SK-N-SH (cell line): ENCODE data around the gene SESN1. TPM values are rescaled to one million over a fixed set of nuclear protein-coding genes. Genes with fewer than 3 reads are reported as not detected.

Experiments
- CTCF ChIA-PET: fragments of 300-600, 350-600 bp; formaldehyde crosslinking; extraction: SDS; loops from one replicate; lab custom pipeline; 2021; lab: Yijun Ruan, JAX
- POLR2A ChIA-PET: fragments of 350-600 bp; sonication (Branson Sonifier 250); formaldehyde crosslinking; extraction: SDS; loops from one replicate; lab custom pipeline; 2020; ENCODE audit warnings: antibody characterized with exemption, inconsistent platforms; lab: Yijun Ruan, JAX
- DNase-seq: peaks from one replicate; pipeline ENCODE4 v3.0.0; 2012
- H2AFZ ChIP-seq: fragments of 200-600 bp; sonication (generic); 2 replicates; pipeline ENCODE4 v1.8.1; 2016; ENCODE audit warnings: antibody characterized with exemption, mild to moderate bottlenecking, low read depth
- H3F3A ChIP-seq: fragments of 200-600 bp; sonication (generic); replicated peaks from 2 replicates; pipeline ENCODE3; 2016; ENCODE audit warnings: antibody characterized with exemption, mild to moderate bottlenecking; ENCODE audit not compliant: insufficient read depth
- H3K27ac ChIP-seq, 2 experiments: fragments of 200-500 bp in 1 of 2; fragments of 200-600 bp in 1 of 2; sonication (Bioruptor generic) in 1 of 2; sonication (generic), shearing (Covaris generic) in 1 of 2; 2 replicates each; pipeline versions ENCODE4 v1.5.1 to v1.6.1; 2014 to 2016; ENCODE audit warnings: low read depth in 2 of 2, inconsistent platforms in 1 of 2, low read length in 1 of 2, mild to moderate bottlenecking in 1 of 2, mixed read lengths in 1 of 2
- H3K27me3 ChIP-seq: fragments of 200-600 bp; sonication (generic), shearing (Covaris generic); 2 replicates; pipeline ENCODE4 v1.6.1; 2016; ENCODE audit warnings: mixed run types; ENCODE audit not compliant: insufficient read depth
- H3K36me3 ChIP-seq, 2 experiments: fragments of 200-500 bp in 1 of 2; fragments of 200-600 bp in 1 of 2; sonication (Bioruptor generic) in 1 of 2; sonication (generic) in 1 of 2; replicated peaks in 1 of 2; 2 replicates each; pipeline versions ENCODE3 to v1.5.1; 2014 to 2016; ENCODE audit warnings: low read length in 1 of 2, mild to moderate bottlenecking in 1 of 2; ENCODE audit not compliant: insufficient read depth in 2 of 2, control insufficient read depth in 1 of 2
- H3K4me1 ChIP-seq, 2 experiments: fragments of 200-500 bp in 1 of 2; fragments of 200-600 bp in 1 of 2; sonication (Bioruptor generic) in 1 of 2; sonication (generic), shearing (Covaris generic) in 1 of 2; 2 replicates each; pipeline versions ENCODE4 v1.5.1 to v1.6.1; 2014 to 2016; ENCODE audit warnings: low read depth in 1 of 2, low read length in 1 of 2, mixed run types in 1 of 2; ENCODE audit not compliant: insufficient read depth in 2 of 2, control insufficient read depth in 1 of 2
- H3K4me2 ChIP-seq: fragments of 200-600 bp; sonication (generic), shearing (Covaris generic); 2 replicates; pipeline ENCODE4 v1.6.1; 2017; ENCODE audit warnings: mixed run types
- H3K4me3 ChIP-seq, 2 experiments: fragments of 200-500 bp in 1 of 2; fragments of 200-600 bp in 1 of 2; sonication (Bioruptor generic) in 1 of 2; sonication (generic), shearing (Covaris generic) in 1 of 2; 2 replicates each; pipeline versions ENCODE4 v1.5.1 to v1.8.1; 2014 to 2016; ENCODE audit warnings: low read depth in 2 of 2, inconsistent platforms in 1 of 2, low read length in 1 of 2, mild to moderate bottlenecking in 1 of 2, mixed read lengths in 1 of 2, moderate library complexity in 1 of 2
- H3K79me2 ChIP-seq: fragments of 200-600 bp; sonication (generic); 2 replicates; pipeline ENCODE4 v1.8.1; 2017; ENCODE audit warnings: mild to moderate bottlenecking; ENCODE audit not compliant: insufficient read depth
- H3K9ac ChIP-seq: fragments of 200-600 bp; sonication (generic); 2 replicates; pipeline ENCODE4 v1.6.1; 2017; ENCODE audit warnings: mixed run types
- H3K9me2 ChIP-seq: fragments of 200-600 bp; sonication (generic); 2 replicates; pipeline ENCODE4 v1.6.1; 2017; ENCODE audit warnings: mixed run types
- H3K9me3 ChIP-seq: fragments of 200-600 bp; sonication (generic); 2 replicates; pipeline ENCODE4 v1.6.1; 2017; ENCODE audit warnings: mixed run types, mild to moderate bottlenecking, moderate library complexity
- H4K20me1 ChIP-seq: fragments of 200-600 bp; sonication (generic); 2 replicates; pipeline ENCODE4 v1.6.1; 2017; ENCODE audit warnings: mild to moderate bottlenecking, mixed run types; ENCODE audit not compliant: insufficient read depth
- CHD2 ChIP-seq: fragments of 150-350 bp; IDR thresholded peaks from 2 replicates; pipeline ENCODE4 v1.6.1; 2018; ENCODE audit warnings: low read length; ENCODE audit not compliant: partially characterized antibody
- EZH2phosphoT487 ChIP-seq: fragments of 200-600 bp; sonication (generic); IDR thresholded peaks from 2 replicates; pipeline ENCODE4 v1.6.1; 2017; ENCODE audit warnings: low read depth, mixed run types, mild to moderate bottlenecking, antibody characterized with exemption, moderate library complexity, borderline replicate concordance
- FOXJ3 ChIP-seq: sonication (generic); formaldehyde crosslinking; IDR thresholded peaks from 2 replicates; pipeline ENCODE4 v1.5.1; 2020; ENCODE audit warnings: mild to moderate bottlenecking, missing genetic modification reagents
- FOXM1 ChIP-seq: IDR thresholded peaks from 2 replicates; pipeline ENCODE4 v1.4.0; 2012; ENCODE audit warnings: low read depth, mild to moderate bottlenecking
- GATA2 ChIP-seq: sonication (generic); formaldehyde crosslinking; IDR thresholded peaks from 2 replicates; pipeline ENCODE4 v1.5.0; 2020; ENCODE audit warnings: mild to moderate bottlenecking, missing genetic modification reagents
- IRF3 ChIP-seq: fragments of 150-350 bp; IDR thresholded peaks from 2 replicates; pipeline ENCODE4 v1.6.1; 2016; ENCODE audit warnings: mild to moderate bottlenecking, low read depth, low read length
- MAX ChIP-seq: IDR thresholded peaks from 2 replicates; pipeline ENCODE4 v1.4.0; 2012; ENCODE audit warnings: low read depth
- MEF2A ChIP-seq: IDR thresholded peaks from 2 replicates; pipeline ENCODE4 v1.4.0; 2012; ENCODE audit warnings: low read depth, borderline replicate concordance
- MXI1 ChIP-seq: IDR thresholded peaks from 2 replicates; pipeline ENCODE4 v1.6.1; 2012; ENCODE audit warnings: mild to moderate bottlenecking, low read depth, low read length, improper control_type of control experiment
- NFIC ChIP-seq: IDR thresholded peaks from 2 replicates; pipeline ENCODE4 v1.4.0; 2012; ENCODE audit warnings: borderline replicate concordance
- PBX3 ChIP-seq: IDR thresholded peaks from 2 replicates; pipeline ENCODE4; 2012
- RAD21 ChIP-seq: IDR thresholded peaks from 2 replicates; pipeline ENCODE4 v1.6.1; 2012; ENCODE audit warnings: mild to moderate bottlenecking, low read length
- RCOR1 ChIP-seq: fragments of 150-350 bp; IDR thresholded peaks from 2 replicates; pipeline ENCODE4 v1.6.1; 2017; ENCODE audit warnings: antibody characterized with exemption, low read length
- SIN3A ChIP-seq: IDR thresholded peaks from 2 replicates; pipeline ENCODE4 v1.6.1; 2012; ENCODE audit warnings: low read depth, mild to moderate bottlenecking, low read length, moderate library complexity, borderline replicate concordance
- YY1 ChIP-seq: IDR thresholded peaks from 2 replicates; pipeline ENCODE4 v1.4.0; 2012; ENCODE audit warnings: low read depth, mild to moderate bottlenecking
- WGBS: methylation state at CpG from one replicate; pipeline ENCODE4 v1.1.6; 2017; ENCODE audit warnings: low lambda C conversion rate; 5-methylcytosine and 5-hydroxymethylcytosine counted together
- polyA plus RNA-seq, 3 experiments: library from polyadenylated mRNA; depleted of rRNA; stranded (reverse); fragments of >200 nt; gene quantifications; 2 replicates each; pipeline ENCODE4 v1.2.3, GENCODE V29; 2012
- TF ChIP-seq, protein P1 (sequence below): fragments of 150-350 bp; IDR thresholded peaks from 2 replicates; pipeline ENCODE4 v1.6.1; 2017; ENCODE audit warnings: antibody characterized with exemption, low read length, low read depth, borderline replicate concordance

The SESN1 gene
- polyA plus RNA-seq, 1 of the 3 experiments (the other 2 are of a cell fraction) = 13.1 TPM

GRCh38 chr6:109050012-109050411 lies 44.6 kb downstream of the SESN1 start:
- Histone ChIP-seq H3K79me2 (no peaks in the 10 kb centered on the region), H3K9ac (no peak overlapping the region), H4K20me1 (no peaks in the 10 kb centered on the region), H3K27me3 (no peaks in the 10 kb centered on the region), H3K4me1 (peaks cover 3 to 8% of the 10 kb centered on the region in 2 experiments; a peak in 3 of 4 replicates), H3K4me3 (no peak overlapping the region), H3K36me3 (peaks cover 0 to 4% of the 10 kb centered on the region in 2 experiments), H3K27ac (no peak overlapping the region), H2AFZ (no peak overlapping the region), H3K9me2 (no peaks in the 10 kb centered on the region), H3K4me2 (no peak overlapping the region), H3F3A (peaks cover 3% of the 10 kb centered on the region), H3K9me3 (no peaks in the 10 kb centered on the region)
- TF ChIP-seq RAD21 = no peak
- no peak for TF ChIP-seq MXI1
- no peak for TF ChIP-seq PBX3
- TF ChIP-seq FOXJ3 (CRISPR knock-in tag) = no peak
- ChIA-PET CTCF (interaction anchor here (1.2 to 1.5 kb wide), 4 partner anchors 10 to 157 kb away, joined by 3 to 4 read pairs (median 3); no protein-coding TSS in a partner anchor), POLR2A (no interaction called here)
- 91% methylated on average over 2 of the region's 2 CpGs for WGBS
- DNase-seq = no peak

GRCh38 chr6:109048670-109049415 lies 45.8 kb downstream of the SESN1 start:
- no peaks in the 10 kb centered on the region for H3K27me3 ChIP-seq
- H3K4me3 ChIP-seq = no peak overlapping the region
- H3K36me3 ChIP-seq = peaks cover 0 to 4% of the 10 kb centered on the region in 2 experiments
- H3K9ac ChIP-seq = no peak overlapping the region
- peaks cover 3% of the 10 kb centered on the region for H3F3A ChIP-seq
- no peaks in the 10 kb centered on the region for H4K20me1 ChIP-seq
- WGBS = 93% methylated on average over 3 of the region's 3 CpGs
- H3K27ac ChIP-seq = no peak overlapping the region
- DNase-seq = no peak
- H3K9me2 ChIP-seq = no peaks in the 10 kb centered on the region
- ChIA-PET CTCF (interaction anchor here (0.7 to 1.5 kb wide), 4 partner anchors 9 to 104 kb away, joined by 3 to 4 read pairs (median 4); no protein-coding TSS in a partner anchor), POLR2A (interaction anchor here (0.6 kb wide), 1 partner anchor 27 kb away, joined by 3 read pairs; no protein-coding TSS in a partner anchor)
- H3K9me3 ChIP-seq = no peaks in the 10 kb centered on the region
- no peak overlapping the region for H3K4me2 ChIP-seq
- H2AFZ ChIP-seq = no peak overlapping the region
- H3K79me2 ChIP-seq = no peaks in the 10 kb centered on the region
- TF ChIP-seq FOXM1 (no peak), CHD2 (no peak), EZH2phosphoT487 (no peak), SIN3A (no peak), GATA2 (CRISPR knock-in tag) (no peak), MAX (no peak), NFIC (no peak), RCOR1 (no peak), MXI1 (no peak), YY1 (no peak), MEF2A (no peak), RAD21 (no peak), IRF3 (no peak)
- TF ChIP-seq, protein P1, sequence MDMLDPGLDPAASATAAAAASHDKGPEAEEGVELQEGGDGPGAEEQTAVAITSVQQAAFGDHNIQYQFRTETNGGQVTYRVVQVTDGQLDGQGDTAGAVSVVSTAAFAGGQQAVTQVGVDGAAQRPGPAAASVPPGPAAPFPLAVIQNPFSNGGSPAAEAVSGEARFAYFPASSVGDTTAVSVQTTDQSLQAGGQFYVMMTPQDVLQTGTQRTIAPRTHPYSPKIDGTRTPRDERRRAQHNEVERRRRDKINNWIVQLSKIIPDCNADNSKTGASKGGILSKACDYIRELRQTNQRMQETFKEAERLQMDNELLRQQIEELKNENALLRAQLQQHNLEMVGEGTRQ = no peak
- H3K4me1 ChIP-seq = peaks cover 3 to 8% of the 10 kb centered on the region in 2 experiments; a peak in 3 of 4 replicates
